Activated CD8-positive, alpha-beta memory T cell treated with anti-CD3 and anti-CD28 coated beads, Interleukin-2, amount 50 U/mL, for 1 hour (primary cell): ENCODE data around the gene HPGDS.
"Not testable (repeated sequence)": the region's sequence is repeated elsewhere in the genome, so short reads cannot be mapped to it uniquely, and the experiment has no call there.

ENCODE experiments used
- DNase-seq: peaks from one replicate; pipeline ENCODE4 v3.0.0-alpha.2; 2020; ENCODE audit errors: extremely low read depth

Gene HPGDS

DNA sequence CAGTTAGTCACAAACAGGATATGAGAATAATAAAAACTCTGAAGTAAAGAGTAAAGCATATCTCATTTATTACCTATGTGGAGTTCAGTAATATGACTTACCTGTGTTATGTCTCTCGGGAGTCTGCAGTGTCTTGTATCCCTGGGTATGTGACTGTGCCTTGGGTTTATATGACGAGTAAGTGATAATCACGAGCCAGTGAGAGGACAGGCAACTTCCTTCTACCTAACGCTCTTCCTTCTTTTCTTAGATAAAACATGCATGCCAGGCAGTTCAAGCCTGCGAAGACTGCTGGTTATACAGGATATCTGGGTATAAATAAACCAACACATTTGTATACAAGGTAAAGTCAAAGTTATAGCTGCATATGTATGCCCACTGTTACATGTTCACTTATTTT is at the start of gene HPGDS:
TSS of gene HPGDS (minus strand) at position 143 of the 400 bp plus-strand sequence. CDS start 8,207 bp downstream, outside the sequence.
- no peak for DNase-seq

DNA sequence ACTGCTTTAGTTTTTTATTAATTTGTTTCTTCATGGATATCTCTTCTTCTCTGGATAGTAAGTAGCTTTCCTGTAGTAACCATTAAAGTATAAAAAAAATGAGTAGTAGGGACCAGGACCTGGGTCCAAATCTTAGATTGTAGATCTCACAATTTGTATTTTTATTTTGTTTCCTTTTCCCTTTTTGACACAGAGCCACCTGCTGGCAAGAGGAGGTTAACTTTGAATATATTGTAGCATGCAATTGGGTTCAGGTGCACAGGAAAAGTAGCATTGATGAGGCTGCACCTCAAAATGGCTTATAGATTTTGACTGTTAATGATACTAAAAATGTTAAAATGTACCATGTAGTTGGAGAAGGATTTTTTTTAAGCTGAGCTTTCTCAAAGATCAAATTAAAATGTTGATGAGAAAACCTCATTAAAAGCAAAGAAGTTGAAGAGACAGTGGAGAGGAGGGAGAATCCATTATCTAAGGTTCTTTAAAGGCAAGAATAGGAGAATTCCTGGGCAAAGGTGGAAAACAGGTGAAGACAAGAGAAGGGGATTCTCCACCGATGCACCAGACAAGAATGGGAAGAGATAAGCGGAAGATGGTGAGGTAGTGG is 48.3 kb upstream of the HPGDS start:
- no peak for DNase-seq

DNA sequence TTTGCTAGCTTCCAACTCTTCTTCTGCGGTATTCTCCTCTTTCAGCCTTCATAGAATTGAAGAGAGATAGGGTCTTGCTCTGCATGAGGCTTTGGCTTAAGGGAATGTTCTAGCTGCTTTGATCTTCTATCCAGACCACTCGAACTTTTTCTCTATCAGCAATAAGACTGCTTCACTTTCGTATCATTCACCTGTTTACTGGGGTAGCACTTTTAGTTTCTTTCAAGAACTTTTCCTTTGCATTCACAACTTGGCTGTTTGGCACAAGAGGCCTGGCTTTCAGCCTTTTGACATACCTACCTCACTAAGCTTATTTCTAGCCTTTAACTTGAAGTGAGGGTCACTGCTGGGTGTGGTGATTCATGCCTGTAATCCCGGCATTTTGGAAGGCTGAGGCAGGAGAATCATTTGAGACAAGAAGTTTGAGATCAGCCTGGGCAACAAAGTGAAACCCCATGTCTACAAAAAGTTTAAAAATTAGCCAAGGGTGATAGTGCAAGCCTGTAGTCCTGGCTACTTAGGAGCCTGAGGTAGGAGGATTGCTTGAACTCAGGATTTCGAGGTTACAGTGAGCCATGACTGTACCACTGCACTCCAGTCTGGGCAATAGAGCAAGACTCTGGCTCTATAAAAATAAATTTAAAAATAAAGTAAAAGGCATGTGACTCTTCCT is 47.1 kb upstream of the HPGDS start:
- DNase-seq: no peak

DNA sequence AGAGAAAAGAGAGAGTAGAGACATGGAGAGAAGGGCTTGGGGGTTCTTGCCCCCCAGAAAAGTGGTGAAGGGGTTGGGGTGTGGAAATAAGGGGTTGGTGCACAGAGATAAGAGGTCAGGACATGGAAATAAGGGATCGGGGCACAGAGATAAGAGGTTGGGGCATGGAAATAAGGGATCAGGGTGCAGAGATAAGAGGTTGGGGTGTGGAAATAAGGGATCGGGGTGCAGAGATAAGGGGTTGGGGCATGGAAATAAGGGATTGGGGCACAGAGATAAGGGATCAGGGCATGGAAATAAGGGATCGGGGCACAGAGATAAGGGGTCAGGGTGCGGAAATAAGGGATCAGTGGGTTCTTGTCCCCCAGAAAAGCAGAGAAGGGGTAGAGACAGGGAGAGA is 45.3 kb upstream of the HPGDS start:
- DNase-seq: not testable (repeated sequence)

DNA sequence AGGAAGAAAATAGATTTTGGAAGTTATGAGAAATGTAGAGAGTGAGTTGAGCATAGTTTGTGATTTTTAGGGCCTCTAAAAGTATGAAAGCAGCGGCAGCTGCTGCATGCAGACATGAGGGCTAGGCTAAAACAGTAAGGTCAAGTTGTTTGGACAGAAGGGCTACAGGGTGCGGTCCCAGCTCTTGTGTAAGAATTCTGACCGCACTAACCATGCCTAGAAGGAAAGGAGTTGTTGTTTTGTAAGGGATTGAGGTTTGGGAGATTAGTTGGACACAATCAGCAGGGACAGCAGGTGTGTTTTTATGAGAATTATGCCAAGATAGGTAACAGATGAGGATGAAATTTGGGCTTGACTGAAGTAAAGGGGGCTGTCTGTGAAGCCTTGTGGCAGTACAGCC is 42.8 kb upstream of the HPGDS start:
- DNase-seq: not testable (repeated sequence)

DNA sequence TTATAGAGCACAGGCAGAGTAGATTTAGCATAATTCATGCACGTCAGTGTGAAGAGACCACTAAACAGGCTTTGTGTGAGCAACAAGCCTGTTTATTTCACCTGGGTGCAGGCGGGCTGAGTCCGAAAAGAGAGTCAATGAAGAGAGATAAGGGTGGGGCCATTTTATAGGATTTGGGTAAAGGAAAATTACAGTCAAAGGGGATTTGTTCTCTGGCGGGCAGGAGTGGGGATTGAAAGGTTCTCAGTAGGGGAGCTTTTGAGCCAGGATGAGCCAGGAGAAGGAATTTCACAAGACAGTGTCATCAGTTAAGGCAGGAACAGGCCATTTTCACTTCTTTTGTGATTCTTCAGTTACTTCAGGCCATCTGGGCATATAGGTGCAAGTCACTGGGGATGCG is 40.3 kb upstream of the HPGDS start:
- DNase-seq: not testable (repeated sequence)

DNA sequence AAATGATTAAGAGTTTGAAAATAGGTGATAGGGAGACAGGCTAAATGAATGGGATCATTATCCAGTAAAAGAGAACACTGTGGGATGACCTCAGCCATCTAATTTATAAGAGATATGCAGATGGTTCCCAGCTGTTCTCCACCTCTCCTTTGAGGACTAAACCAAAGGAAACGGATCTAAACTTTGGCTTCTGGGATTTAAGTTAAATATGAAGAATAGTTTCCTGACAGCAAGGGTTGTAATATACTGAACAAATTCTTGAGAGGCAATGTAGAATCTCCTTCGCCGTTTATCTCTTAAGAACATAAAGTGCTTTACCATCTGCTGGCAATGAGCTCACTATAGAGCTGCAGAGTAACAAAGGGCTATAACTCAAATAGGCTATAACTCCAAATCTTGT is 35.4 kb upstream of the HPGDS start:
- DNase-seq: no peak

DNA sequence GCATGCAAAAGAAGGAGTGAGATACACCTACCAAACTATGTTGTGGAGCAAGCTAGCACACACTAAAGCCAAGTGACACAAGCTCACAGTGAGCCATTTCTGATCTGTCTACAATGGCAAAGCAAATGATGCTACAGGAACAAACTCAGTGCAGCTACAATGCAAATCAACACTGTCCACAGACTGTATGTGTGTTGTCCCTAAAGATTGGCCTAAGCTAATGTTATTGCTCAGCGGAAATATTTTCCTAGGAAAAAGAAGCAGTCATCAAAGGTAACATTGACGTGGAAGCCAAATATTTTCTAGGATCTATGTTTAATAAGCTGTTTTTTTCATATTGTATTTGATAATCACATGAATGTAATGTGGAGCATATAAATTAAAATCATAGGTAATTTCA is 34.7 kb upstream of the HPGDS start:
- DNase-seq: no peak

DNA sequence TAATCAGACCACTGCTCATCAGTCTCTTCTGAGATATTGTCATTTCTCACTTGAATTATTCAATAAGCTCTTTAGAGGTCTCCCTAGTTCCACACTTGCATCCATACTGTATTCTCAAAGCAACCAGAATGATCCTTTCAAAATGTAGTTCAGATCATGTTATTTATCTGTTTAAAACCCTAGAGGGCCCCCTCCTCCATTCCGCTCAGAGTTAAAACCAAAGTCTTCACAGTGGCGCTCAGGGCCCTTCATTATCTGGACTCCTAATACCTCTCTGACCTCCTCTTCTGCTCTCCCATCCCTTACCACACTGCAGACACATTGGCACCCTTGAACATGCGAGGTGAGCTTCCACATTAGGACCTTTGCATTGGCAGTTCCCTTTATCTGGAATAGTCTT is 32.7 kb upstream of the HPGDS start:
- DNase-seq: no peak

DNA sequence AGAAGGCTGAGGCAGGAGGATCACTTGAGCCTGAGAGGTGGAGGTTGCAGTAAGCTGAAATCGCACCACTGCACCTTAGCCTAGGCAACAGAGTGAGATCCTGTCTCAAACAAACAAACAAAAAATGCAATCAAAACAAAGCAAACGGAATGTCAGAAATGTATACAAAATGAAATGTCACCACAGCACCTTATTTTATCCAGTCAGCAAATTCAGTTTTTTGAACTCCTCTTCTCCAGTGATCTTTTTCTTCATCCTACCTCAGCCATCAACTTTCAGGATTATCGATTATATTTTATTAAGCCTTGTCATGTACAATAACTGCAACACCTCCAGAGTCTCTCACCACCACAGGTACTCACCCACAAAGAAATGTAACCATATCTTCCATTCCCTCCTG is 31.1 kb upstream of the HPGDS start:
- DNase-seq: no peak

DNA sequence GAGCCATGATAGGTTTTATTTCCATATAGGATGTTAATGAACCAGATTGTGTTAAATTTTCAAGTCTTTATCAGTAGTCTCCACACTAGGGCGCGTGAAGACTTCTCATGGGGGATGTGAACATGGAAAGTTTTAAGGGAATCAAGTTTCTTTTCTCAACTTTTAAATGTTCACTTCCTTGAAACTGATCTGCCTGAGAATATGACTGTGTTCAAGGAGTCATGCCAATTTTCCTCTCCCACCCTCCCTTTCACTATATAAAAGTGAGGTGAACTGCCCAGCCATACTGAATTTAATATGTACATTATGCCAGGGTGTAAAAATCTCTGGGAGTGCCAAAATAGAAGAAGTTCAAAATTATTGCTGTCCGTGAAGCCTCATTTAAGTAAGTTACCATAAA is 30.4 kb upstream of the HPGDS start:
- DNase-seq: no peak

DNA sequence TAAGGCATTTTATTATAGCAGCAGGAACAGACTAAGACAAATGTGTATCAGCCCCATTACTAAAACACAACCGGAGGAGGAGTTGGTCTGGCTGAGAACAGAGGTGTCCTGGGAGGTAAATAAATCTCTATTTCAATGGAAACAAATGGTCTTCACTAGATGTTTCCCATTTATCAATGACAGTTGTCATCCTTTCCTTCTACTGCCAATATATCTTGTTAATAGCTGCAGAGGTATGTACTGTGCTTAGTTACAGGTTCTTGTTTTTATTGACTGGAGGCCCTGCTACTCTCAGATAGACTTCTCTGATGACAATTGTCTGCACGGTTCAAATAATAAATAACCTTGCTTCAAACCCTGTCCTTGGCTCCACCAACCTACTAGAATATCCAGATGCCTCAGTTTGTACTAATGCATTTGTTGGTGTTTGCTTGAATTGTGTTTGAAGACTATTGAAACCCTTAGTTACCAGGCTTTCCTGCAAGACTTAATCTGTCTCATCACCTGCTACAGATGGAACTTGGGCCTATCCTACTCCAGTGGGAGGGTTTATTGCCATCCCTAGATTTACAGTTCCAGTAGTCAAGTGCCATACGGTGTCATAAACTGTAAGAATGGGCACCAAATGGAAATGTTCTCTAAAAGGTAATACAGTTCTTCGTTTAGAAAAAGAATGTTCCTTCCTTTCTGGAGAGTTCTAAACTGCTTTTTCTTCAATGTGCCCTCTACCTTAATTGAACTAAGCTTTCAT is 29.8 kb upstream of the HPGDS start:
- no peak for DNase-seq

DNA sequence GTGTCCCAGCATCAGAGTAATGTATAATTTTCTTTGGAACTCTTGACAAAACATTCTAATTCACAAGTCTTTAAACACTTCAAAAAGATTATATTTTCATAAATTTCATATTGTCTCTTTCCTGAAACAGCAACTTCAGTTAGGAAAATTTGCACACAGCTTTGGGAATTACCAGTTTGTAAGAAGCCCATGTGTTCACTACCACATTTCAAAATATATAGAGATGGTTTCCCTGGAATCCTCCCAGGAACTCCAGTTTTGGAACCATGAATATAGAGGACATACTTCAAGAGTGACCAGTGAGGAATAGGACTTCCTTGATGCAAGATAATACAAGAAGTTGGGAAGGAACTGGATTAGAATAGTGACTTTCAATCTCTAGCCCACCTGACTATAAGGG is 28.7 kb upstream of the HPGDS start:
- DNase-seq: no peak

DNA sequence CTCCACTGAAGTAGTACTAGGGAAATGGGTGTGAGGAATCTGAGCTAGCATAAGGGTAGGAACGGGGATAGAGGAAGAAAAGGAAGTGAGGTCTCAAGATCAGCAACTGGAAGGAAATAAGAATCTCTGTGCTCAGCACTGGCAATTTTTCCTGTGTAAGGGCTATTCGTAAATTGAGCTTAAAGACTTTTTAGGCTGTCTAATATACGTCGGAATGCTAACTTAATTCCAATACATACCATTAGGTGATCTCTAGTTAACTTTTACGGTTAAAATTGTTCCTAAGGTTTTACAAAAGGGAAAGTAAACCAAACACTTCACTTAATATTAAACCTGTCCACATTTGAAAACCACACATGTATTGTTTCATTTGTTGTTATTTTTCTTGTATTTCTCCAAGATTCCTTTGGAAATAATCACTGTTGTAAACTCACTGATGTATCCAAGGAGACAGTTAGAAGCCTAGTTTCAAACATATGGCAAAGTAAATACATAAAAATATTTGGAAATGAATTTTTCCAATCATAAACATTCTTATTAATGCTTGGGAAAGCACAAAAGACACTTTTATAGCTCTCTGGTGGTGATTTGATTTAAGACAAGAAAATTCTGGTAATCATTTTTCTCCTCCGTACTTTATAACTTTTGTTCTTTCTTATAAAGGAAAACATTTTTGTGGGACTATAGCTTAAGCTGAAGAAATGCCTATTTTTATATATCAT is 28.1 kb upstream of the HPGDS start:
- no peak for DNase-seq

DNA sequence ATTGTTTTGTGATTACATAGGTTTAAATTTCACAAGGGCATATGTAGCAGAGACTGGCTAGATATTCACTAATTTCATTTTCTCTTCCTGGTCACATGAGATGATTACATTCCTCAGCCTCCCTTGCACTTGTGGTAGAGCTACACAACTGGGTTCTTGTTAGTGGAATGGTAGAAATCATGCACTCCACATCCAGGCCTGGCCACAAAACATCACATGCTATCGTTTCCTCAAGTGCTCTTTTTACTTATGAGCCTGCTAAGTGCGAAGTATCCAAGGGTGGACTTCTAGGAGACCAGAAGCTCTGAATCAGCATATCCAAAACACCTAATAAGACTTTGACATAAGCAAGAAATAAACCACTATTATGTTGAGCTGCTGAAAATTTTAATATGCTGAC is 26.4 kb upstream of the HPGDS start:
- DNase-seq: no peak

DNA sequence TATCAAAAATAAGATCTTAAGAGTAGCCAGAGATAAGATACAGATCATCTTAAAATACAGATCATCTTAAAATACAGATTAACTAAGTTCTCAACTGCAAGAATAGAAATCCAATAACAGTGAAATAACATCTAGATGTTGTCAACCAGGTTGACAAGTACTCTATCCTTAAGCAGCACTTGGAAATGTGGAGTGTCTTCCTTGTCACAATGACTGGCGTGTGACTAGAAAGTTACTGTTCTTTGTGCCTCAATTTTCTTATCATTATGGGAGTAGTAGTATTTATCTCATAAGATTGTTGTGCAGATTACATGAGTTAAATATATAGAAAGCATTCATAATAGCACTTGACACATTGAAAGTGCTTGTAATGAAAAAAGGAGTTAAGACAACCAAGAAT is 25.8 kb upstream of the HPGDS start:
- DNase-seq: no peak

DNA sequence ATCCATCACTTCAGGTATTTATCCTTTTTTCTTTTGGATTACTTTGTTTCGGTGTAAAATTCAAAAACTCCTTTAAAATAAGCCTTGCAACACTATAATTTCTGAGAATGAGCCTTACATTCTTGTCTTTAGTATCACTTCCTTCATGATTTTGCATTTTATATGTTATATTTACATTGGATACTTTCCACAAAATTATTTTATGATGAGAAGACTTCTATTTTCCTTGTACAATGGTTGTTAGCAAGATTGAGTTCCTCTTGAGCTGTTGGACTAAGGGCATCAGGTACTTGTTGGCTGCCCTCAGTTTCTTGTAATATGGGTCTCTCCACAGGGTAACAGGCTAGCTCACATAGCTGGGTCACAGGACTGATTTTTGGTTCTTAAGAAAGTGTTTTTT is 22.7 kb upstream of the HPGDS start:
- DNase-seq: no peak

DNA sequence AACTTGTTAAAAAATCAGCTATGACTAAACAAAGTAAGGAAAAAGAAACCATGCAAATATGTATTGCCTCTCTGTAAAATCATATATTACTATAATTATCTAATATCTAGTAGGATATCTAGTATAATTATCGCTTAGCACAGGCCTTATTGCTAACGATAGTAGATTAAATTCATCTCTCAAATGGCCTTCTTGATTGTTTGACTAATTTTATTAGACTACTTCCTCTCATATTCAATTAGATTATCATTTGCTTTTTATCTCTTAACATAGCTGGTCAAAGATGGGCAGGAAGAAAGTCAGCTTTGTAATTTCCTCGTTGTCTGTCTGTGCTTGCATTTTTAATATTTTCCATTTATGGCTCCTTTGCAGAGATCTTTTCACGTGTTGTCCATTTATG is 21.9 kb upstream of the HPGDS start:
- no peak for DNase-seq

DNA sequence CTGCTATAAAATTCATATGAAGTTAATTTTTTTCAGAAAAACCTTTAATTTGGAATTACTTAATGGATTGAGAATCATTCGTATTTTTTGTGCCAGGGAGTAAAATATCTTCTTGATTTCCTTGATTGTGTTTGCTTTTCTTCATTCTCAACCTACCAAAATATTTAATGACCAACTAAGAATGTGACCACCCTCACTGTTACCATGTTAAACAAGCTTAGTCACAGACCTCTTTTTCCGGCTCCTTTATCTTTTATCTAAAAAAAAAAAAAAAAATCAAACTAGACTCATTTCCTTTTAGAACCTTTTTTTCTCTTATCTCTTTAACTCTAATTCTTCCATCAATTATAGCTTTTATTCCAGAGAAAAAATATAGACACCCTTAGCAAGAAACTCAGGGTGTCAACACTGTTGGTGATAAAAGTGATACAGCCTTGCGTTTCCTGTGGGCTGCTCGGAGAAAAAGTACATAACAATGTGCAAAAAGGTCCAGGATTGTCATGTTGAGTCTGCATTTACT is 20.6 kb upstream of the HPGDS start:
- no peak for DNase-seq

DNA sequence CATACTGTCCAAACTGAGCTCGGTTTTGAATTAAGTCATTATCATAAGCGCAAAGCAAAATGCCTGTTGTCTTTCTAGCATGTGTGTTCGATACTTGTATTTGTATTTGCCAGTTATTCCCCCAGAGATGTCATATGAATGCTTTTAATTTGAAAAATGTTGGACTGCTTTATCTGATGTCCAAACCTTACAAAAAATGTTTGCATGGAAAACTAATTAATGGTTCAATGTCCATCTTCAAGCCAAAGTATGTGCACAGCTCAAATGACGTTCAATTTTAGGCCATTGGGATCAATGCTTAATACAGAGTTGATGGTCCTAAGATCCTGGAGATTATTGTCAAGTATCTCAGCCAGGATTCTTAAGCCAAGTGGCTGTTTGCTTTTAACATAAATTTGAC is 17.2 kb upstream of the HPGDS start:
- no peak for DNase-seq

DNA sequence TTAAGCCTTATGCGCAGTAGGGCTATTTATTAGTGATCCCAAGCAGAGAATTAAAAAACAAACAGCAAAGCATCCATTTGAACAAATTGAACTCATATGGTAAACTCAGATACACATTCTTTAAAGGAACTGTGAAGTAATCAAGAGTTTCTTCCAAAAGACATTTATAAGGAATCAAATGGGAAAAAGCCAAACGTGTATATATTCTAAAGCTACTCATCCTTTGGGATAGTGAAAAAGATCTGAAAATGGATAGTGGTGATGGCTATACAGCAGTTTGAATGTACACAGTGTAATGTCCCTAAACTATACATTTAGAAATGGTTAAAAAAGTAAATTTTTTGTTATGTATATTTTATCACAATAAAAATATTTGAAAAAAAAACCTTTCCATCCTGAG is 16.6 kb upstream of the HPGDS start:
- DNase-seq: no peak

DNA sequence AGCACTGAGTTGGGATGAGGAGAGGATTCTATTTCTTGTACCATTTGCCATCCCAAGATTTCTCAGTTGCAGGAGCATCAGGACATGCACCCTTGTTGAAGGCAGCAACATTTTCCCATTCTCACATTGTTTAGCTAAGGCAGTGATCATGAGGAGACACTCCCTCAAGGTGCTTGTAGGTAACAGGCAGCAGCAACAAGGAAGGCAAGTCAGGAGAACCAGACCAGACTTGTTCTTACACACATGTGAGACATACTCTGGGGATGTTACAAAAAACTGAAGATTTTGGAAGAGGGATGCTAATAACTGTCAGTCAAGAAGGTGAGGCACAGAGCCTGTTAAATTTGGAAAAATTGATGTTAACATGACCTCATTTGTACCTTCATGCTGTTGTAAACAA is 15.5 kb upstream of the HPGDS start:
- DNase-seq: no peak
